Measurements from ENCODE around the gene GPR132. TPM values are rescaled to one million over a fixed set of nuclear protein-coding genes. Genes with fewer than 3 reads are reported as not detected.

The GPR132 gene
- total and polyA plus RNA-seq, 2 donors (not counting 1 experiment from before 2014, with no cell fraction given), result 38.6 to 54.5 TPM

DNA sequence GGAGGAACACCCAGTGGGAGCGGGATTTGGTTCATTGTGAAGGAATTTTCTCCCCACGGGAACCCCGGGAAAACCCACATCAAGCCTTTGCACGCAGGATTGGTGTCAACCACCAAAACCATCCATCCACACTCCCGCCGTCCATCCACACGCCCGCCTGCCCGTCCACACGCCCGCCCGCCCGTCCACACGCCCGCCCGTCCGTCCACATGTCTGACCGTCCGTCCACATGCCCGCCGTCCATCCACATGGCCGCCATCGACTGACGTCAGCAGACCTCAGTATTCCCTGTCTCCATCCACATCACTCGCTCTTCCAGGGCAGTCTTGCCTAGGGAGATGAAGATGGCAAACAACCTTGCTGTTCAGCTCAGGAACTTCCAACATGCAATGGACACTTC is 6.7 kb upstream of the GPR132 start:
- ChIA-PET CTCF (interaction anchor here (1.1 to 6.9 kb wide), 4 partner anchors 10 to 26 kb away, joined by 3 to 97 read pairs (median 6); no protein-coding TSS in a partner anchor), POLR2A (interaction anchor here (1.4 to 2.3 kb wide), 2 partner anchors 11 to 14 kb away, joined by 4 to 9 read pairs; no protein-coding TSS in a partner anchor)
- H3K27me3 Mint-ChIP-seq, result no peaks in the 10 kb centered on the region
- Histone ChIP-seq H3K9ac (ENCODE audit: low read length) (no peak overlapping the region), H3K27me3 (replicated peaks in 1 of 4; ENCODE audit: control extremely low read depth in 1 of 4, control insufficient read depth in 3 of 4, insufficient read depth in 4 of 4, low read length in 3 of 4) (no peaks in the 10 kb centered on the region), H3K4me3 (ENCODE audit: control extremely low read depth in 1 of 5, extremely low read depth in 1 of 5, insufficient read depth in 1 of 5, low read depth in 2 of 5, low read length in 4 of 5) (no peak overlapping the region), H3K36me3 (replicated peaks in 1 of 2; ENCODE audit: control extremely low read depth in 1 of 2, control insufficient read depth in 1 of 2, extremely low read depth in 1 of 2, insufficient read depth in 2 of 2, low read length in 1 of 2) (no peaks in the 10 kb centered on the region), H3K27ac (ENCODE audit: low read length in 2 of 2) (no peak overlapping the region), H3K4me1 (ENCODE audit: control insufficient read depth in 2 of 2, insufficient read depth in 2 of 2, low read length in 2 of 2) (peaks cover 62 to 75% of the 10 kb centered on the region in 2 donors), H2AFZ (ENCODE audit: insufficient read depth, low read depth, low read length, poor library complexity, severe bottlenecking) (no peak overlapping the region), H3K4me2 (replicated peaks; ENCODE audit: low read depth, low read length, poor library complexity, severe bottlenecking) (no peak overlapping the region), H3K9me3 (ENCODE audit: control extremely low read depth in 1 of 3, control insufficient read depth in 2 of 3, insufficient read depth in 1 of 3, low read length in 2 of 3) (no peaks in the 10 kb centered on the region), H4K20me1 (ENCODE audit: control insufficient read depth, insufficient read depth, low read length, poor library complexity, severe bottlenecking) (no peaks in the 10 kb centered on the region), H3K79me2 (ENCODE audit: control insufficient read depth, insufficient read depth, low read length) (peaks cover 89% of the 10 kb centered on the region)
- DNase-seq, result no peak
- H3K9me3 Mint-ChIP-seq (ENCODE audit: insufficient read depth), result no peaks in the 10 kb centered on the region
- 97% methylated on average over 22 of the region's 25 CpGs for WGBS (ENCODE audit: insufficient coverage)
- H3K4me1 Mint-ChIP-seq, result peaks cover 56% of the 10 kb centered on the region
- H3K4me3 Mint-ChIP-seq, result peak overlapping the region; percentile 54
- ATAC-seq (ENCODE audit: low read depth), result no peak
- intact Hi-C loops (cut with micrococcal nuclease), result no loop called here
- H3K27ac Mint-ChIP-seq, result peak overlapping the region; percentile 10
- TF ChIP-seq EZH2 (IDR thresholded peaks at IDR 0.05; ENCODE audit: borderline replicate concordance, insufficient read depth, low read depth, low read length, poor library complexity, severe bottlenecking), result no peak
- TF ChIP-seq, protein P1, sequence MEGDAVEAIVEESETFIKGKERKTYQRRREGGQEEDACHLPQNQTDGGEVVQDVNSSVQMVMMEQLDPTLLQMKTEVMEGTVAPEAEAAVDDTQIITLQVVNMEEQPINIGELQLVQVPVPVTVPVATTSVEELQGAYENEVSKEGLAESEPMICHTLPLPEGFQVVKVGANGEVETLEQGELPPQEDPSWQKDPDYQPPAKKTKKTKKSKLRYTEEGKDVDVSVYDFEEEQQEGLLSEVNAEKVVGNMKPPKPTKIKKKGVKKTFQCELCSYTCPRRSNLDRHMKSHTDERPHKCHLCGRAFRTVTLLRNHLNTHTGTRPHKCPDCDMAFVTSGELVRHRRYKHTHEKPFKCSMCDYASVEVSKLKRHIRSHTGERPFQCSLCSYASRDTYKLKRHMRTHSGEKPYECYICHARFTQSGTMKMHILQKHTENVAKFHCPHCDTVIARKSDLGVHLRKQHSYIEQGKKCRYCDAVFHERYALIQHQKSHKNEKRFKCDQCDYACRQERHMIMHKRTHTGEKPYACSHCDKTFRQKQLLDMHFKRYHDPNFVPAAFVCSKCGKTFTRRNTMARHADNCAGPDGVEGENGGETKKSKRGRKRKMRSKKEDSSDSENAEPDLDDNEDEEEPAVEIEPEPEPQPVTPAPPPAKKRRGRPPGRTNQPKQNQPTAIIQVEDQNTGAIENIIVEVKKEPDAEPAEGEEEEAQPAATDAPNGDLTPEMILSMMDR (IDR thresholded peaks at IDR 0.05), result no peak

- no peak for ATAC-seq (ENCODE audit: low read depth)
- POLR2A ChIA-PET, result interaction anchor here (1.0 to 2.3 kb wide), 3 partner anchors 11 to 16 kb away, joined by 3 to 9 read pairs (median 4); no protein-coding TSS in a partner anchor
These were observed 6.1 kb upstream of the GPR132 start for GRCh38 chr14:105071326-105071725.

More at GRCh38 chr14:105071326-105071725, 6.1 kb upstream of the GPR132 start:
- Histone ChIP-seq H3K4me2 (replicated peaks; ENCODE audit: low read depth, low read length, poor library complexity, severe bottlenecking) (peak overlapping the region; percentile 58), H2AFZ (ENCODE audit: insufficient read depth, low read depth, low read length, poor library complexity, severe bottlenecking) (no peak overlapping the region), H3K9me3 (ENCODE audit: control extremely low read depth in 1 of 3, control insufficient read depth in 2 of 3, insufficient read depth in 1 of 3, low read length in 2 of 3) (no peaks in the 10 kb centered on the region), H3K36me3 (replicated peaks in 1 of 2; ENCODE audit: control extremely low read depth in 1 of 2, control insufficient read depth in 1 of 2, extremely low read depth in 1 of 2, insufficient read depth in 2 of 2, low read length in 1 of 2) (no peaks in the 10 kb centered on the region), H3K9ac (ENCODE audit: low read length) (no peak overlapping the region), H3K27me3 (replicated peaks in 1 of 4; ENCODE audit: control extremely low read depth in 1 of 4, control insufficient read depth in 3 of 4, insufficient read depth in 4 of 4, low read length in 3 of 4) (no peaks in the 10 kb centered on the region), H3K4me1 (ENCODE audit: control insufficient read depth in 2 of 2, insufficient read depth in 2 of 2, low read length in 2 of 2) (peaks cover 62 to 75% of the 10 kb centered on the region in 2 donors), H4K20me1 (ENCODE audit: control insufficient read depth, insufficient read depth, low read length, poor library complexity, severe bottlenecking) (no peaks in the 10 kb centered on the region), H3K27ac (ENCODE audit: low read length in 2 of 2) (peak overlapping the region; percentile 4 to 12), H3K4me3 (ENCODE audit: control extremely low read depth in 1 of 5, extremely low read depth in 1 of 5, insufficient read depth in 1 of 5, low read depth in 2 of 5, low read length in 4 of 5) (no peak overlapping the region), H3K79me2 (ENCODE audit: control insufficient read depth, insufficient read depth, low read length) (peaks cover 94% of the 10 kb centered on the region)
- H3K27ac Mint-ChIP-seq, result peak overlapping the region; percentile 10
- H3K9me3 Mint-ChIP-seq (ENCODE audit: insufficient read depth), result no peaks in the 10 kb centered on the region
- DNase-seq, result no peak
- peaks cover 56% of the 10 kb centered on the region for H3K4me1 Mint-ChIP-seq
- H3K4me3 Mint-ChIP-seq, result peak overlapping the region; percentile 62
- intact Hi-C loops (cut with micrococcal nuclease), result no loop called here
- TF ChIP-seq, protein P1 (IDR thresholded peaks at IDR 0.05), result no peak
- TF ChIP-seq EZH2 (IDR thresholded peaks at IDR 0.05; ENCODE audit: borderline replicate concordance, insufficient read depth, low read depth, low read length, poor library complexity, severe bottlenecking), result no peak
- H3K27me3 Mint-ChIP-seq, result no peaks in the 10 kb centered on the region
- 98% methylated on average over 12 of the region's 15 CpGs for WGBS (ENCODE audit: insufficient coverage)
- CTCF ChIA-PET, result interaction anchor here (1.1 to 6.9 kb wide), 8 partner anchors 9 to 97 kb away, joined by 3 to 97 read pairs (median 4); no protein-coding TSS in a partner anchor
